ENCODE measurements around the gene AGPS. TPM values are rescaled to one million over a fixed set of nuclear protein-coding genes. Genes with fewer than 3 reads are reported as not detected.
A peak's percentile ranks its signal among the peaks of the same experiment; 100 is the strongest.

AGPS gene
- total and polyA plus RNA-seq, 7 experiments from 2014 or later, result 11.8 to 60.4 (median 21.8) TPM

DNA sequence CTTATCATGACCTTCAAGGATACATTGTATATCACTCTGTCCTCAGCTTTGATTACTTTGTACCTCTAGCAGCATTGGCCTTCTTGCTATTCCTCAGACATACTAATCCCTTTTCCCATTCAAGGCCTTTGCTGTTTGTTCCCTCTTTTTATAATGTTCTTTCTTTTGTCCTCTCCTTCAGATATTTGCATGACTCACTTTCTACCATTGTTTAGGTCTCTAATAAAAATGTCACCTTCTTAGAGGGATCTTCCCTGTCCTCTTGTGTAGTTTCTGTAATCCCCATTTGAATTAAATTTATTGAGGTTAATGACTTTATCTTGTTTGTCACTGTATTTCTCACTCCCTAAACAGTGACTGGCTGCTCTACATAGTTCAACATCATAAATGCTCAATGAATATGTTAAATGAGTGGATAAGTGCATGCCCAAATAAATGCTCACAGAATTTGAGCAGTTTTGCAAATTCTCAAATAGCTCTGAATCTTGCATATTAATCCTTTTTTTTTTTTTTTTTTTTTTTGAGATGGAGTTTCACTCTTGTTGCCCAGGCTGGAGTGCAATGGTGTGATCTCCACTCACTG is 135.9 kb downstream of the AGPS start:
- peaks cover 0 to 3% (median 0%) of the 10 kb centered on the region in 7 donors for H3K4me1 Mint-ChIP-seq
- H3K27ac Mint-ChIP-seq, result peak overlapping the region in 1 of 9 donors; percentile 12
- no peaks in the 10 kb centered on the region for H3K9me3 ChIP-seq (ENCODE audit: control insufficient read depth in 2 of 3, low read length in 3 of 3)
- no peaks in the 10 kb centered on the region for H3K4me1 ChIP-seq (ENCODE audit: control insufficient read depth in 2 of 2, insufficient read depth in 2 of 2, low read length in 2 of 2)
- H3K4me3 Mint-ChIP-seq, result no peak overlapping the region
- DNase-seq, result no peak
- POLR2A ChIA-PET, result no interaction called here
- CTCF ChIA-PET, result no interaction called here
- no peaks in the 10 kb centered on the region for H3K36me3 ChIP-seq (ENCODE audit: control insufficient read depth in 2 of 3, insufficient read depth in 3 of 3, low read length in 3 of 3)
- no peak overlapping the region for H3K4me3 ChIP-seq (ENCODE audit: low read length)
- intact Hi-C loops (cut with micrococcal nuclease), result loop anchor here in 1 of 2 donors (1.0 kb wide), 1 partner anchor 12 kb away; no protein-coding TSS in a partner anchor
- peaks cover 0 to 28% (median 17%) of the 10 kb centered on the region in 5 donors for H3K36me3 Mint-ChIP-seq
- ATAC-seq, result no peak
- H3K9me3 Mint-ChIP-seq, result no peaks in the 10 kb centered on the region
- no peak overlapping the region for H3K27ac ChIP-seq (ENCODE audit: low read depth, low read length)
- no peaks in the 10 kb centered on the region for H3K27me3 Mint-ChIP-seq
- H3K27me3 ChIP-seq (ENCODE audit: control insufficient read depth in 2 of 2, insufficient read depth in 2 of 2, low read length in 2 of 2), result no peaks in the 10 kb centered on the region

DNA sequence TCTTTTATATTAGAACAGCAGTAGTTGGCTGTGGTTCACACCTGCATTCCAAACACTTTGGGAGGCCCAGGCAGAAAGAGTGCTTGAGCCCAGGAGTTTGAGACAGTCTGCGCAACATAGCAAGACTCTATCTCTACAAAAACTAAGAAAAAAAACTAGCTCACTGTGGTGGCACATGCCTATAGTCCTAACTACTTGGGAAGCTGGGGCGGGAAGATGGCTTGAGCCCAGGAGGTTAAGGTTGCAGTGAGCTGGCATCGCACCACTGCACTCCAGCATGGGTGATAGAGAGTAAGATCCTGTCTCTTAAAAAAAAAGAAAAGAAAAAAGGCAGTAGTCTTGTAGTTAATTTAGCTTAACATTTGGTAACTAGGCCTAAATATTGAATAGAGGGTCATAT is 136.6 kb downstream of the AGPS start:
- Mint-ChIP-seq H3K36me3 (peaks cover 0 to 27% (median 15%) of the 10 kb centered on the region in 5 donors), H3K27ac (no peak overlapping the region), H3K4me3 (no peak overlapping the region), H3K27me3 (no peaks in the 10 kb centered on the region), H3K9me3 (no peaks in the 10 kb centered on the region), H3K4me1 (peaks cover 0 to 3% (median 0%) of the 10 kb centered on the region in 7 donors)
- intact Hi-C loops (cut with micrococcal nuclease), result no loop called here
- Histone ChIP-seq H3K36me3 (ENCODE audit: control insufficient read depth in 2 of 3, insufficient read depth in 3 of 3, low read length in 3 of 3) (no peaks in the 10 kb centered on the region), H3K9me3 (ENCODE audit: control insufficient read depth in 2 of 3, low read length in 3 of 3) (no peaks in the 10 kb centered on the region), H3K4me3 (ENCODE audit: low read length) (no peak overlapping the region), H3K27me3 (ENCODE audit: control insufficient read depth in 2 of 2, insufficient read depth in 2 of 2, low read length in 2 of 2) (no peaks in the 10 kb centered on the region), H3K4me1 (ENCODE audit: control insufficient read depth in 2 of 2, insufficient read depth in 2 of 2, low read length in 2 of 2) (no peaks in the 10 kb centered on the region), H3K27ac (ENCODE audit: low read depth, low read length) (no peak overlapping the region)
- DNase-seq, result no peak
- POLR2A ChIA-PET, result no interaction called here
- no peak for ATAC-seq
- CTCF ChIA-PET, result no interaction called here

DNA sequence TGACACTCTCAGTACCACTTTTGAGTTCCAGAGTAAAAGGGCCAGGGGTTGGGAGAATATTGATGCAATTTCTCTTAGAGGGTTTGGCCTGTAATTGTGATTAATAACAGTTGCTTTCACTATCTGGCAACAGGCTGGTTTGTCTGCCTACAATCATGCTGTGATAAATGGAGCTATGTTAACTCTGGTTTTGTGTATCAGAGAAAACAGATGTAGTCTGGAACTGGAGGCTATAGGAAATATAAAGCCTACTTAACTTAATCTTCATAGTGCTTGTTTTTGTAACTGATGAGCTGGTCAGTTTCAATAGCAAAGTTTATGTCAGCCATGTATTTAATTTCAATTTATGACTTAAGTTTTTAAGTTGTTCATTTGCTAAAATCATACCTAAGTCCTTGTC is 138.0 kb downstream of the AGPS start:
- CTCF ChIA-PET, result no interaction called here
- Histone ChIP-seq H3K36me3 (ENCODE audit: control insufficient read depth in 2 of 3, insufficient read depth in 3 of 3, low read length in 3 of 3) (no peaks in the 10 kb centered on the region), H3K4me3 (ENCODE audit: low read length) (no peak overlapping the region), H3K27me3 (ENCODE audit: control insufficient read depth in 2 of 2, insufficient read depth in 2 of 2, low read length in 2 of 2) (no peaks in the 10 kb centered on the region), H3K4me1 (ENCODE audit: control insufficient read depth in 2 of 2, insufficient read depth in 2 of 2, low read length in 2 of 2) (no peaks in the 10 kb centered on the region), H3K9me3 (ENCODE audit: control insufficient read depth in 2 of 3, low read length in 3 of 3) (no peaks in the 10 kb centered on the region), H3K27ac (ENCODE audit: low read depth, low read length) (no peak overlapping the region)
- POLR2A ChIA-PET, result interaction anchor here (0.7 kb wide), 1 partner anchor 49 kb away, joined by 3 read pairs; no protein-coding TSS in a partner anchor
- ATAC-seq, result no peak
- Mint-ChIP-seq H3K36me3 (peaks cover 0 to 18% (median 8%) of the 10 kb centered on the region in 5 donors), H3K4me3 (no peak overlapping the region), H3K27ac (no peak overlapping the region), H3K4me1 (peaks cover 0 to 3% (median 0%) of the 10 kb centered on the region in 7 donors), H3K9me3 (no peaks in the 10 kb centered on the region), H3K27me3 (no peaks in the 10 kb centered on the region)
- intact Hi-C loops (cut with micrococcal nuclease), result no loop called here
- no peak for DNase-seq

DNA sequence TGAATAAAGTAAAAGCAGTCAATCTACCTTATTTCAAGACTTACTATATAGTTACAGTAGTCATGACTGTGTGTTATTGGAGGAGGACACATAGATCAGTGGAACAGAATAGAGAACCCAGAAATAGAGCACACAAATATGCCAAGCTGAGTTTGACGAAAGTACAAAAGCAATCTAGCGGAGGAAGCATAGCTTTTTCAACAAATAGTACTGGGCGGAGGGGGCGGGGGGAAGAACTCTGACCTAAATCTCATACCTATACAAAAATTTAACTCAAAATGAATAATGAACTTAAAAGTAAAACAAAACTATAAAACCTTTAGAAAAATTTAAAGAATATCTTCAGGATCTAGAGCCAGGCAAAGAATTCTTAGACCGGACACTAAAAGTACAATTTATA is 139.1 kb downstream of the AGPS start:
- ChIA-PET CTCF (no interaction called here), POLR2A (no interaction called here)
- Mint-ChIP-seq H3K4me3 (no peak overlapping the region), H3K9me3 (no peaks in the 10 kb centered on the region), H3K36me3 (peaks cover 0 to 20% (median 8%) of the 10 kb centered on the region in 5 donors), H3K4me1 (peaks cover 0 to 3% (median 0%) of the 10 kb centered on the region in 7 donors), H3K27ac (no peak overlapping the region), H3K27me3 (no peaks in the 10 kb centered on the region)
- Histone ChIP-seq H3K4me3 (ENCODE audit: low read length) (no peak overlapping the region), H3K27ac (ENCODE audit: low read depth, low read length) (no peak overlapping the region), H3K27me3 (ENCODE audit: control insufficient read depth in 2 of 2, insufficient read depth in 2 of 2, low read length in 2 of 2) (no peaks in the 10 kb centered on the region), H3K4me1 (ENCODE audit: control insufficient read depth in 2 of 2, insufficient read depth in 2 of 2, low read length in 2 of 2) (no peaks in the 10 kb centered on the region), H3K9me3 (ENCODE audit: control insufficient read depth in 2 of 3, low read length in 3 of 3) (no peaks in the 10 kb centered on the region), H3K36me3 (ENCODE audit: control insufficient read depth in 2 of 3, insufficient read depth in 3 of 3, low read length in 3 of 3) (no peaks in the 10 kb centered on the region)
- intact Hi-C loops (cut with micrococcal nuclease), result no loop called here
- ATAC-seq (no peak), DNase-seq (no peak)

DNA sequence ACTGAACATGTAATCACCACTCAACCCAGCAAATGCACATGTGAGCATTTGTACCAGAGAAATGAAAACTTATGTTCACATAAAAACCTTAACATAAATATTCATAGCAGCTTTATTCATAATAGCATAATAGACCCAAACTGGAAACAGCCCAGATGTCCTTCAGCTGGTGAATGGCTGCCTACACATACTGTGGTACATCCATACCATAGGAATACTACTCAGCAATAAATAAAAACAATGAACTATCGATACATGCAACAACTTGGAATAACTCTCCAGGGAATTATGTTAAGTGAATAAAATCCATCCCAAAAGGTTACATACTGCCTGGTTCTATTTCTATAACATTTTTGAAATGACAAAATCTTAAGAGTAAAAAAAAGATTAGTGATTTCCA is 140.0 kb downstream of the AGPS start:
- ATAC-seq (no peak), DNase-seq (no peak)
- CTCF ChIA-PET, result interaction anchor here (0.6 kb wide), 1 partner anchor 448 kb away, joined by 6 read pairs; no protein-coding TSS in a partner anchor
- Mint-ChIP-seq H3K4me1 (peaks cover 0 to 3% (median 0%) of the 10 kb centered on the region in 7 donors), H3K4me3 (no peak overlapping the region), H3K36me3 (peaks cover 0 to 21% (median 7%) of the 10 kb centered on the region in 5 donors), H3K9me3 (no peaks in the 10 kb centered on the region), H3K27me3 (no peaks in the 10 kb centered on the region), H3K27ac (no peak overlapping the region)
- POLR2A ChIA-PET, result no interaction called here
- Histone ChIP-seq H3K27ac (ENCODE audit: low read depth, low read length) (no peak overlapping the region), H3K27me3 (ENCODE audit: control insufficient read depth in 2 of 2, insufficient read depth in 2 of 2, low read length in 2 of 2) (no peaks in the 10 kb centered on the region), H3K36me3 (ENCODE audit: control insufficient read depth in 2 of 3, insufficient read depth in 3 of 3, low read length in 3 of 3) (no peaks in the 10 kb centered on the region), H3K4me3 (ENCODE audit: low read length) (no peak overlapping the region), H3K4me1 (ENCODE audit: control insufficient read depth in 2 of 2, insufficient read depth in 2 of 2, low read length in 2 of 2) (no peaks in the 10 kb centered on the region), H3K9me3 (ENCODE audit: control insufficient read depth in 2 of 3, low read length in 3 of 3) (no peaks in the 10 kb centered on the region)
- intact Hi-C loops (cut with micrococcal nuclease), result no loop called here

DNA sequence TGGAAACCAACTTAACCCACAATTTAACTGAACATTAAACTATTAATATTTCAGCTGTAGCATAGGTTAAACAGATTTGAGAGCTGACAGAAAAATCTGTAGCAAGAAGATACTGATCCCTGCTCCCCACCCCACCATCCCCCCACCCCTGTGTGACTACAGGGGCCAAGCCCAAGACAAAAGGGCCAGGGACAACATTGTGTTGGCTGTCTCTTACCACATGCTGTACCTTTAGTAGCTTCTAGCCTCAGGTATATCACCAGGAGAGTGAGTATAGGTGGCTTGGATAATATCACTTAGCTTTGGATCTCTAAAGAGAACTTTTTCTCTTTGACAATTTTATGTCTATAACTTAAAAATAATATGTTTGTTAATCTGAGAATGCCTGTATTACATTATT is 140.7 kb downstream of the AGPS start:
- Mint-ChIP-seq H3K27me3 (no peaks in the 10 kb centered on the region), H3K4me1 (no peaks in the 10 kb centered on the region), H3K9me3 (no peaks in the 10 kb centered on the region), H3K36me3 (peaks cover 0 to 23% (median 7%) of the 10 kb centered on the region in 5 donors), H3K4me3 (no peak overlapping the region), H3K27ac (no peak overlapping the region)
- Histone ChIP-seq H3K27me3 (ENCODE audit: control insufficient read depth in 2 of 2, insufficient read depth in 2 of 2, low read length in 2 of 2) (no peaks in the 10 kb centered on the region), H3K9me3 (ENCODE audit: control insufficient read depth in 2 of 3, low read length in 3 of 3) (no peaks in the 10 kb centered on the region), H3K27ac (ENCODE audit: low read depth, low read length) (no peak overlapping the region), H3K4me1 (ENCODE audit: control insufficient read depth in 2 of 2, insufficient read depth in 2 of 2, low read length in 2 of 2) (no peaks in the 10 kb centered on the region), H3K4me3 (ENCODE audit: low read length) (no peak overlapping the region), H3K36me3 (ENCODE audit: control insufficient read depth in 2 of 3, insufficient read depth in 3 of 3, low read length in 3 of 3) (no peaks in the 10 kb centered on the region)
- ChIA-PET CTCF (no interaction called here), POLR2A (interaction anchor here (0.6 kb wide), 1 partner anchor 7 kb away, joined by 3 read pairs; no protein-coding TSS in a partner anchor)
- intact Hi-C loops (cut with micrococcal nuclease), result no loop called here
- DNase-seq (no peak), ATAC-seq (no peak)

DNA sequence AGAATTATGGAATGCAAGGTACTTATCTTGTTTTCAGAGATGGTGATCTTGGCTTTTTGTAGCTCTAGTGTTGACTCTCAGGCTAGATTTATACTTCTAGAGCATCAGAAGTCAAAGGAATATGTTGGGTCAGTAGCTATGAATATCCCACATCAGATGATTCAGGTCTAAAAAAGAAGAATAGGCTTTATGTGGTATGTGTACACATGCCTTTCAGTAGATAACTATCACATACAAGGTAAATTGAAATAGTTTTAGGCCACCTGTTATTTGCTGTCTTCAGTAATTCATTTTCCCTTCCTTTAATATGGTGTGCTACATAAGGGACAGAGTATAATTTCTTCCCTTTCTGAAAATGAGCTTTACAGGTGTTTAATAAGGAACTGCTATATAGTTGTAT is 142.4 kb downstream of the AGPS start:
- no peak overlapping the region for H3K27ac ChIP-seq (ENCODE audit: low read depth, low read length)
- H3K27ac Mint-ChIP-seq, result no peak overlapping the region
- H3K4me1 ChIP-seq (ENCODE audit: control insufficient read depth in 2 of 2, insufficient read depth in 2 of 2, low read length in 2 of 2), result no peaks in the 10 kb centered on the region
- no peak overlapping the region for H3K4me3 Mint-ChIP-seq
- no peak for ATAC-seq
- H3K27me3 ChIP-seq (ENCODE audit: control insufficient read depth in 2 of 2, insufficient read depth in 2 of 2, low read length in 2 of 2), result no peaks in the 10 kb centered on the region
- H3K4me3 ChIP-seq (ENCODE audit: low read length), result no peak overlapping the region
- no peaks in the 10 kb centered on the region for H3K9me3 Mint-ChIP-seq
- no peaks in the 10 kb centered on the region for H3K27me3 Mint-ChIP-seq
- H3K9me3 ChIP-seq (ENCODE audit: control insufficient read depth in 2 of 3, low read length in 3 of 3), result no peaks in the 10 kb centered on the region
- DNase-seq, result no peak
- no peaks in the 10 kb centered on the region for H3K36me3 ChIP-seq (ENCODE audit: control insufficient read depth in 2 of 3, insufficient read depth in 3 of 3, low read length in 3 of 3)
- POLR2A ChIA-PET, result interaction anchor here (0.6 kb wide), 1 partner anchor 313 kb away, joined by 4 read pairs; no protein-coding TSS in a partner anchor
- H3K4me1 Mint-ChIP-seq, result no peaks in the 10 kb centered on the region
- intact Hi-C loops (cut with micrococcal nuclease), result no loop called here
- peaks cover 0 to 27% (median 4%) of the 10 kb centered on the region in 5 donors for H3K36me3 Mint-ChIP-seq
- CTCF ChIA-PET, result no interaction called here

Data from naive thymus-derived CD4-positive, alpha-beta T cell (primary cell).